Peyer's patch (tissue), 4 donors: ENCODE measurements around the gene TUBA1C.
A peak's percentile ranks its signal among the peaks of the same experiment; 100 is the strongest.

ENCODE experiments used
- POLR2A ChIP-seq, 2 donors: fragments of 450-650 bp; IDR thresholded peaks; one replicate each; pipeline ENCODE4 v1.5.1; 2017; ENCODE audit warnings: antibody characterized with exemption in 2 of 2, mild to moderate bottlenecking in 2 of 2, moderate library complexity in 2 of 2
- TF ChIP-seq, protein P1 (sequence below), 6 experiments: fragments of 450-650 bp in 4 of 6; fragments of 200-600 bp in 2 of 6; sonication (generic) in 1 of 6; IDR thresholded peaks; one replicate each; pipeline ENCODE4 v1.5.1; 2017 to 2019; ENCODE audit warnings: antibody characterized with exemption in 6 of 6, mild to moderate bottlenecking in 3 of 6, moderate library complexity in 1 of 6

DNA sequence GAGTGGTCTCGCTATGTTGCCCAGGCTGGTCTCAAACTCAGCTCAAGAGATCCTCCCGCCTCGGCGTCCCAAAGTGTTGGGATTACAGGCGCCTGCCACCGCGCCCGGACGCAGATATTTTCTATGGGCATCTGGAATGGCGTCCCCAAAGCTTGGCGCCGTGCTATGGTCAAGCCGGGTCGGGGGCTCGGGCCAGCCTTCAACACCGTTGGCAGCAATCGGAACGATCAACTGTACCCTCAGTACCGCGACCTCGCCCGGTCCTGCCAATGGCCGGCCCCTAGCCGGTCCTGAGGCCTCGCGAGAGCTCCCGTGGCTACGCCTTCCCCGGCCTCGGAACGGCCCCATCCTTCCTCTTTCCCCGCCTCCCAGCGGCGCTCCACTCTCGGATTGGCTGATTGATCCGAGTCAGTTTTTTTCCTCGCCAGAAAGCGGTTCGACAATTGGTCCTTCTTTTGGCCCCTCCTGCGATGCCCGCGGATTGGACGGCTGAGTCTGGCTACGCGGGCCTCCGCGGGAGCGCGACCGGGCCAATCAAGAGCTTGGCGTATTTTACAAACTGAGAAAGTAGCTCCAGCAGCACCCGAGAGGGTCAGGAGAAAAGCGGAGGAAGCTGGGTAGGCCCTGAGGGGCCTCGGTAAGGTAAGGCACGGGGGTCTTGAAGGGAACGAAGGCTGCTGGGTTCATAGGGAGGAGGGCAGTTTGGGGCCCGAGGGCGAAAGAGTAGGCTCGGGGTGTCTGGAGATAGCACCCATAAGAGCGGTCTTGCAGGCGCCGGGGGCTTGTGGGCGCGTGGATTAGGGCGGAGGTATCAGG is 58.0 kb downstream of the TUBA1C start, which contains the start of gene TROAP:
- TF ChIP-seq, protein P1, sequence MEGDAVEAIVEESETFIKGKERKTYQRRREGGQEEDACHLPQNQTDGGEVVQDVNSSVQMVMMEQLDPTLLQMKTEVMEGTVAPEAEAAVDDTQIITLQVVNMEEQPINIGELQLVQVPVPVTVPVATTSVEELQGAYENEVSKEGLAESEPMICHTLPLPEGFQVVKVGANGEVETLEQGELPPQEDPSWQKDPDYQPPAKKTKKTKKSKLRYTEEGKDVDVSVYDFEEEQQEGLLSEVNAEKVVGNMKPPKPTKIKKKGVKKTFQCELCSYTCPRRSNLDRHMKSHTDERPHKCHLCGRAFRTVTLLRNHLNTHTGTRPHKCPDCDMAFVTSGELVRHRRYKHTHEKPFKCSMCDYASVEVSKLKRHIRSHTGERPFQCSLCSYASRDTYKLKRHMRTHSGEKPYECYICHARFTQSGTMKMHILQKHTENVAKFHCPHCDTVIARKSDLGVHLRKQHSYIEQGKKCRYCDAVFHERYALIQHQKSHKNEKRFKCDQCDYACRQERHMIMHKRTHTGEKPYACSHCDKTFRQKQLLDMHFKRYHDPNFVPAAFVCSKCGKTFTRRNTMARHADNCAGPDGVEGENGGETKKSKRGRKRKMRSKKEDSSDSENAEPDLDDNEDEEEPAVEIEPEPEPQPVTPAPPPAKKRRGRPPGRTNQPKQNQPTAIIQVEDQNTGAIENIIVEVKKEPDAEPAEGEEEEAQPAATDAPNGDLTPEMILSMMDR (IDR thresholded peaks at IDR 0.05): no peak
- TF ChIP-seq POLR2A (IDR thresholded peaks at IDR 0.05): peak; percentile 28 to 47
